Colonic mucosa (tissue), 4 donors: ENCODE results near the gene PDE7B. TPM values are rescaled to one million over a fixed set of nuclear protein-coding genes. Genes with fewer than 3 reads are reported as not detected.

Source experiments
- DNase-seq: peaks from one replicate; pipeline ENCODE4 v3.0.0-alpha.2; 2020
- H3K27ac ChIP-seq: fragments of 200-600 bp; one replicate; pipeline ENCODE4 v1.8.0; 2021
- H3K27me3 ChIP-seq: fragments of 200-600 bp; one replicate; pipeline ENCODE4 v1.8.0; 2021
- H3K36me3 ChIP-seq: fragments of 200-600 bp; one replicate; pipeline ENCODE4 v1.8.0; 2021
- H3K4me1 ChIP-seq: fragments of 200-600 bp; one replicate; pipeline ENCODE4 v1.8.0; 2021; ENCODE audit warnings: mild to moderate bottlenecking
- H3K4me3 ChIP-seq: fragments of 200-600 bp; one replicate; pipeline ENCODE4 v1.8.0; 2021
- H3K9ac ChIP-seq, 2 donors: one replicate each; pipeline ENCODE4 v1.7.0; 2013; ENCODE audit warnings: control low read depth in 2 of 2, low read depth in 2 of 2, low read length in 2 of 2
- H3K9me3 ChIP-seq: fragments of 200-600 bp; one replicate; pipeline ENCODE4 v1.8.0; 2021
- CTCF ChIP-seq: fragments of 200-600 bp; IDR thresholded peaks from one replicate; pipeline ENCODE4 v1.8.0; 2022; ENCODE audit warnings: antibody characterized with exemption, mild to moderate bottlenecking
- intact Hi-C: fragments of 100-400 bp; cut with DNase I; formaldehyde crosslinking; loops from one replicate; pipeline ENCODE4 v1.14.1; 2022
- total RNA-seq, 2 donors: library from RNA; stranded (reverse); fragmentation: NEBNext Ultra II Directional in 1 of 2; extraction: Animal tissue kit (Norgen Biotek cat#: 25700) in 1 of 2; gene quantifications; one replicate each; pipeline ENCODE4 v1.2.1, GENCODE V29; 2021
- donor health status: healthy.
- donor health status: DM: no; HTN: no; CAD: no.
- donor health status: DM: no; HTN: no; CAD: no.

Gene PDE7B
- total RNA-seq, 2 donors from 2014 or later, result 1.0 to 1.4 TPM

GRCh38 chr6:136014454-136015437, 163.2 kb downstream of the PDE7B start:
- no peaks in the 10 kb centered on the region for H3K4me1 ChIP-seq
- no peak overlapping the region for H3K27ac ChIP-seq
- H3K4me3 ChIP-seq, result no peak overlapping the region
- H3K36me3 ChIP-seq, result no peaks in the 10 kb centered on the region
- H3K9me3 ChIP-seq, result no peaks in the 10 kb centered on the region
- TF ChIP-seq CTCF, result no peak
- no peak overlapping the region for H3K9ac ChIP-seq
- intact Hi-C loops, result no loop called here
- no peaks in the 10 kb centered on the region for H3K27me3 ChIP-seq
- DNase-seq, result no peak

DNA sequence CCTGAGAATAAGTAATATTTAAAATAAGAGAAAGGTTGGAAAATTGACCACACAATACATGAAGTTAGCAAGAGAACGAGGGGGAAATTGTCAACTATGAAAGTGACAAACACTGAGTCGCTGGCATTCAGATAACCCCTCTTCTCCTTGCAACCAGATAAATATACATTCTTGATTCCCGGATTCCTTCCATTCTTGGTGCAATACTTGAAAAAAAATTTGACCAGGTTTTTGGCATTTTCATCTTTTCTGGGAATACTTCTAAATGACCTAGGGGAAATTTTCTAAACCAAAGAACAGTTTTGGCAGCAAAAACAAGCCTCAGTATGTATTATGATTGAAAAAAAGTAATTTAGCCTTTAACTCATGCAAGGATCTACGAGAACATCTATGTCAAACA, 164.0 kb downstream of the PDE7B start:
- Histone ChIP-seq H3K27me3 (no peaks in the 10 kb centered on the region), H3K4me1 (no peaks in the 10 kb centered on the region), H3K4me3 (no peak overlapping the region), H3K36me3 (no peaks in the 10 kb centered on the region), H3K9ac (no peak overlapping the region), H3K27ac (no peak overlapping the region), H3K9me3 (no peaks in the 10 kb centered on the region)
- intact Hi-C loops, result no loop called here
- no peak for TF ChIP-seq CTCF
- no peak for DNase-seq

DNA sequence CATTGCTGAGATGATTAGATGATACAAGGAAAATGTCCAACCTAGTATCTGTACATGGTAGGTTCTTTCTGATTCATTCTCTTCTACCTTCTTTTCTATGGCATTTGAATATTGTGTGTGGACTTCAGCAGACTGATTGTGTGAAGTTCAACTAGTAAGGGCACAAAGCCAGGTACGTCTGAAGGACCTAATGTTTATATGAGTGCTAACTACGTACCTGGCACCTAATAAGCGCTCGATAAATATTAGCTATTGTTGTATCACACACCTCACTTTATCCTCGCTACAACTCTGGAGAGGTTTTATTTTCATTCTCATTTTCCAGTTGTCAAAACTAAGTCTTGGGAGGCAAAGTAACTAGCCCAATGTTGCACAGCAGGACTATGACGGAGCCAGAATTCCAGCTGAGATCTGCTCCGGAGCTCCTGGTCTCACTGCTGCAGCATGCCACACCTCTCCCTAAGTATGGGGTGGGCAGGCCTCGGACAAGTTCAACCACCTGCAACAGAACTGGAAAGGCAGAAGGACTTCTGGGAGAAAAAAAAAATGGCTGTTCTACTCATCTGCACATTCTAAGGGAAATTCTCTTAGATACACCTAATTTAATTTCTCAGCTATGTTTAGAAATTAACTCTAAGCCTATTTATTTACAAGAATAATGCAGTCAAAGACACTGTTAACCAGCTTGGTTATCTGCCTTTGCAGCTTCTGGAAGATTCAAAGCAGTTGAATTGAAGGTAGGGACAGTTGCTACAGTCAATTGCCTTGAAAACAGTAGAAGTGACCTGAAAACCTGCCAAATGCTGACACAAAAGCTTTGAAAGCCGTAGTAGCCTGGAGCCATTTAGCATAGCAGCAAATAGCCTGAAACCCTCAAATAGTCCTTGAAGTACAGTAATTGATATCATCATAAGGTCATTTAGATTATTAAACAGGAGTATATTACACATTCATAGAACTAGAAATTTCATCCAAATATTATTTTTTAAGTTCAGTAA, 165.0 kb downstream of the PDE7B start:
- H3K36me3 ChIP-seq, result no peaks in the 10 kb centered on the region
- H3K4me1 ChIP-seq, result no peaks in the 10 kb centered on the region
- no peak for TF ChIP-seq CTCF
- no peak overlapping the region for H3K27ac ChIP-seq
- H3K27me3 ChIP-seq, result no peaks in the 10 kb centered on the region
- no peak for DNase-seq
- no peaks in the 10 kb centered on the region for H3K9me3 ChIP-seq
- no peak overlapping the region for H3K9ac ChIP-seq
- intact Hi-C loops, result no loop called here
- H3K4me3 ChIP-seq, result no peak overlapping the region

- H3K9me3 ChIP-seq, result no peaks in the 10 kb centered on the region
- H3K4me1 ChIP-seq, result no peaks in the 10 kb centered on the region
- H3K36me3 ChIP-seq, result no peaks in the 10 kb centered on the region
- H3K4me3 ChIP-seq, result no peak overlapping the region
- TF ChIP-seq CTCF, result no peak
- no peak overlapping the region for H3K27ac ChIP-seq
- no peaks in the 10 kb centered on the region for H3K27me3 ChIP-seq
- H3K9ac ChIP-seq, result no peak overlapping the region
- intact Hi-C loops, result no loop called here
- DNase-seq, result no peak
These were observed 169.2 kb downstream of the PDE7B start for GRCh38 chr6:136020691-136021090.

GRCh38 chr6:136022224-136022874, 170.8 kb downstream of the PDE7B start:
- no peaks in the 10 kb centered on the region for H3K27me3 ChIP-seq
- H3K36me3 ChIP-seq, result no peaks in the 10 kb centered on the region
- H3K4me3 ChIP-seq, result no peak overlapping the region
- H3K9ac ChIP-seq, result no peak overlapping the region
- intact Hi-C loops, result no loop called here
- no peaks in the 10 kb centered on the region for H3K9me3 ChIP-seq
- TF ChIP-seq CTCF, result no peak
- no peak for DNase-seq
- no peak overlapping the region for H3K27ac ChIP-seq
- H3K4me1 ChIP-seq, result no peaks in the 10 kb centered on the region
